ENCODE measurements around the gene HAPSTR1.
A peak's percentile ranks its signal among the peaks of the same experiment; 100 is the strongest.

The HAPSTR1 gene

GRCh38 chr16:9096416-9096952, 5.0 kb downstream of the HAPSTR1 start:
- no peak for DNase-seq

GRCh38 chr16:9097266-9098219, 6.1 kb downstream of the HAPSTR1 start:
- DNase-seq: no peak

- no peak for DNase-seq
Measured at GRCh38 chr16:9098377-9099090, 7.1 kb downstream of the HAPSTR1 start.

- DNase-seq: no peak
Measured at GRCh38 chr16:9099131-9099625, 7.7 kb downstream of the HAPSTR1 start.

GRCh38 chr16:9102379-9102778, 10.9 kb downstream of the HAPSTR1 start:
- peak; percentile 91 for DNase-seq

GRCh38 chr16:9102943-9103342, 11.5 kb downstream of the HAPSTR1 start:
- no peak for DNase-seq

GRCh38 chr16:9103546-9103945, 12.1 kb downstream of the HAPSTR1 start:
- DNase-seq: no peak

GRCh38 chr16:9105189-9105588, 13.7 kb downstream of the HAPSTR1 start:
- peak; percentile 51 for DNase-seq

GRCh38 chr16:9107025-9107970, 15.9 kb downstream of the HAPSTR1 start:
- no peak for DNase-seq

GRCh38 chr16:9109255-9109654, 17.8 kb downstream of the HAPSTR1 start:
- no peak for DNase-seq

GRCh38 chr16:9112166-9112843, 20.9 kb downstream of the HAPSTR1 start:
- no peak for DNase-seq

- no peak for DNase-seq
Measured at GRCh38 chr16:9112844-9113186, 21.4 kb downstream of the HAPSTR1 start.

GRCh38 chr16:9113707-9114106, 22.3 kb downstream of the HAPSTR1 start:
- no peak for DNase-seq

GRCh38 chr16:9114112-9114511, 22.7 kb downstream of the HAPSTR1 start:
- DNase-seq: no peak

- no peak for DNase-seq
Measured at GRCh38 chr16:9114842-9115241, 23.4 kb downstream of the HAPSTR1 start.

GRCh38 chr16:9115277-9115676, 23.8 kb downstream of the HAPSTR1 start:
- no peak for DNase-seq

- DNase-seq: no peak
Measured at GRCh38 chr16:9116141-9116540, 24.7 kb downstream of the HAPSTR1 start.

- peak; percentile 28 for DNase-seq
Measured at GRCh38 chr16:9118170-9118569, 26.7 kb downstream of the HAPSTR1 start.

GRCh38 chr16:9119795-9120194, 28.4 kb downstream of the HAPSTR1 start:
- peak; percentile 96 for DNase-seq

- no peak for DNase-seq
Measured at GRCh38 chr16:9122342-9122741, 30.9 kb downstream of the HAPSTR1 start.

GRCh38 chr16:9122969-9123368, 31.5 kb downstream of the HAPSTR1 start:
- no peak for DNase-seq

- no peak for DNase-seq
Measured at GRCh38 chr16:9123401-9123800, 32.0 kb downstream of the HAPSTR1 start.
